Measurements from ENCODE around the gene EME2.
"Not testable (repeated sequence)": the region's sequence is repeated elsewhere in the genome, so short reads cannot be mapped to it uniquely, and the experiment has no call there.

EME2 gene

GRCh38 chr16:1794221-1794871, 21.7 kb downstream of the EME2 start:
- TF ChIP-seq CTCF (IDR thresholded peaks at IDR 0.05; ENCODE audit: extremely low read depth, insufficient read depth, missing control alignments) = no peak
- in situ Hi-C loops (cut with MboI; ENCODE audit: low pct_unique_long_range_greater_than_20kb, low sequenced_read_pairs, unreplicated experiment) = no loop called here
- no peak for DNase-seq (ENCODE audit: low spot score)

- in situ Hi-C loops (cut with MboI; ENCODE audit: low pct_unique_long_range_greater_than_20kb, low sequenced_read_pairs, unreplicated experiment) = no loop called here
- DNase-seq (ENCODE audit: low spot score) = no peak
- no peak for TF ChIP-seq CTCF (IDR thresholded peaks at IDR 0.05; ENCODE audit: extremely low read depth, insufficient read depth, missing control alignments)
These were observed 22.5 kb downstream of the EME2 start for GRCh38 chr16:1794908-1795666.

GRCh38 chr16:1799263-1799662, 26.7 kb downstream of the EME2 start:
- DNase-seq (ENCODE audit: low spot score); in situ Hi-C loops (cut with MboI; ENCODE audit: low pct_unique_long_range_greater_than_20kb, low sequenced_read_pairs, unreplicated experiment): not testable (repeated sequence)

- DNase-seq (ENCODE audit: low spot score) = no peak
- in situ Hi-C loops (cut with MboI; ENCODE audit: low pct_unique_long_range_greater_than_20kb, low sequenced_read_pairs, unreplicated experiment) = no loop called here
- no peak for TF ChIP-seq CTCF (IDR thresholded peaks at IDR 0.05; ENCODE audit: extremely low read depth, insufficient read depth, missing control alignments)
These were observed 28.1 kb downstream of the EME2 start for GRCh38 chr16:1800701-1801100.

GRCh38 chr16:1807626-1808025, 35.0 kb downstream of the EME2 start:
- DNase-seq (ENCODE audit: low spot score) = no peak
- TF ChIP-seq CTCF (IDR thresholded peaks at IDR 0.05; ENCODE audit: extremely low read depth, insufficient read depth, missing control alignments) = no peak
- in situ Hi-C loops (cut with MboI; ENCODE audit: low pct_unique_long_range_greater_than_20kb, low sequenced_read_pairs, unreplicated experiment) = no loop called here

GRCh38 chr16:1808691-1809090, 36.1 kb downstream of the EME2 start:
- no peak for DNase-seq (ENCODE audit: low spot score)
- TF ChIP-seq CTCF (IDR thresholded peaks at IDR 0.05; ENCODE audit: extremely low read depth, insufficient read depth, missing control alignments) = no peak
- in situ Hi-C loops (cut with MboI; ENCODE audit: low pct_unique_long_range_greater_than_20kb, low sequenced_read_pairs, unreplicated experiment) = no loop called here

GRCh38 chr16:1809281-1809801, 36.7 kb downstream of the EME2 start:
- DNase-seq (ENCODE audit: low spot score) = no peak
- in situ Hi-C loops (cut with MboI; ENCODE audit: low pct_unique_long_range_greater_than_20kb, low sequenced_read_pairs, unreplicated experiment) = no loop called here
- no peak for TF ChIP-seq CTCF (IDR thresholded peaks at IDR 0.05; ENCODE audit: extremely low read depth, insufficient read depth, missing control alignments)

All from GM13977 (cell line).